GM21825 (cell line): Measurements from ENCODE around the gene GPR42.
"Not testable (repeated sequence)": the region's sequence is repeated elsewhere in the genome, so short reads cannot be mapped to it uniquely, and the experiment has no call there.

Experiments
- ATAC-seq: cut with Tn5 transposase; IDR thresholded peaks from one replicate; pipeline ENCODE4 v1.9.1; 2021; ENCODE audit warnings: mild to moderate bottlenecking, moderate library complexity; ENCODE audit not compliant: unreplicated experiment

GPR42 gene

GRCh38 chr19:35362261-35363000, 8.4 kb upstream of the GPR42 start:
- no peak for ATAC-seq

GRCh38 chr19:35363001-35363590, 7.8 kb upstream of the GPR42 start:
- ATAC-seq = no peak

- ATAC-seq = no peak
These were observed 7.0 kb upstream of the GPR42 start for GRCh38 chr19:35363711-35364425.

- ATAC-seq = no peak
These were observed 5.6 kb upstream of the GPR42 start for GRCh38 chr19:35365303-35365702.

GRCh38 chr19:35368378-35368777, 2.5 kb upstream of the GPR42 start:
- ATAC-seq = no peak

- ATAC-seq = no peak
These were observed 1.3 kb upstream of the GPR42 start for GRCh38 chr19:35369522-35369921.

GRCh38 chr19:35373492-35373891, 2.6 kb downstream of the GPR42 start:
- no peak for ATAC-seq

- ATAC-seq = not testable (repeated sequence)
These were observed 3.2 kb downstream of the GPR42 start for GRCh38 chr19:35374031-35374430.

- ATAC-seq = no peak
These were observed 4.8 kb downstream of the GPR42 start for GRCh38 chr19:35375505-35376307.

- no peak for ATAC-seq
These were observed 6.8 kb downstream of the GPR42 start for GRCh38 chr19:35377656-35378055.

GRCh38 chr19:35378356-35378755, 7.5 kb downstream of the GPR42 start:
- no peak for ATAC-seq

GRCh38 chr19:35379545-35379944, 8.7 kb downstream of the GPR42 start:
- ATAC-seq = not testable (repeated sequence)

GRCh38 chr19:35379992-35380391, 9.1 kb downstream of the GPR42 start:
- ATAC-seq = no peak

GRCh38 chr19:35380450-35381124, 9.7 kb downstream of the GPR42 start:
- ATAC-seq = no peak

GRCh38 chr19:35381318-35381717, 10.4 kb downstream of the GPR42 start:
- no peak for ATAC-seq

- no peak for ATAC-seq
These were observed 11.1 kb downstream of the GPR42 start for GRCh38 chr19:35381926-35382325.

GRCh38 chr19:35383536-35383935, 12.7 kb downstream of the GPR42 start:
- ATAC-seq = no peak

- no peak for ATAC-seq
These were observed 17.6 kb downstream of the GPR42 start for GRCh38 chr19:35388277-35389054.

- ATAC-seq = no peak
These were observed 18.5 kb downstream of the GPR42 start for GRCh38 chr19:35389192-35389861.
